A204.1 (cell line): ENCODE measurements around the gene RHBDD1.

Experiments
- FAIRE-seq: peaks from 2 replicates; lab custom pipeline; 2012; peaks lifted over from hg19 to GRCh38; lab: Jason Lieb, UNC

Gene RHBDD1

GRCh38 chr2:226887940-226888339, 52.1 kb downstream of the RHBDD1 start:
- FAIRE-seq: no peak

GRCh38 chr2:226888378-226888965, 52.6 kb downstream of the RHBDD1 start:
- FAIRE-seq: no peak

- no peak for FAIRE-seq
Observed at GRCh38 chr2:226888971-226889370, 53.1 kb downstream of the RHBDD1 start.

- no peak for FAIRE-seq
Observed at GRCh38 chr2:226890286-226890685, 54.4 kb downstream of the RHBDD1 start.

- no peak for FAIRE-seq
Observed at GRCh38 chr2:226891780-226892590, 56.1 kb downstream of the RHBDD1 start.

- no peak for FAIRE-seq
Observed at GRCh38 chr2:226892729-226893128, 56.9 kb downstream of the RHBDD1 start.

- FAIRE-seq: no peak
Observed at GRCh38 chr2:226893216-226893615, 57.4 kb downstream of the RHBDD1 start.

- FAIRE-seq: no peak
Observed at GRCh38 chr2:226894752-226895151, 58.9 kb downstream of the RHBDD1 start.

- FAIRE-seq: no peak
Observed at GRCh38 chr2:226895579-226895978, 59.7 kb downstream of the RHBDD1 start.

- FAIRE-seq: no peak
Observed at GRCh38 chr2:226898121-226898520, 62.3 kb downstream of the RHBDD1 start.

GRCh38 chr2:226898897-226899296, 63.0 kb downstream of the RHBDD1 start:
- no peak for FAIRE-seq

GRCh38 chr2:226902041-226902966, 66.5 kb downstream of the RHBDD1 start:
- no peak for FAIRE-seq

- FAIRE-seq: no peak
Observed at GRCh38 chr2:226903179-226903578, 67.3 kb downstream of the RHBDD1 start.

GRCh38 chr2:226904592-226904991, 68.7 kb downstream of the RHBDD1 start:
- FAIRE-seq: no peak

- no peak for FAIRE-seq
Observed at GRCh38 chr2:226905718-226906117, 69.9 kb downstream of the RHBDD1 start.

- no peak for FAIRE-seq
Observed at GRCh38 chr2:226906163-226906693, 70.4 kb downstream of the RHBDD1 start.

GRCh38 chr2:226909126-226909525, 73.3 kb downstream of the RHBDD1 start:
- no peak for FAIRE-seq

GRCh38 chr2:226909836-226910235, 74.0 kb downstream of the RHBDD1 start:
- no peak for FAIRE-seq

GRCh38 chr2:226910384-226910783, 74.5 kb downstream of the RHBDD1 start:
- FAIRE-seq: no peak

GRCh38 chr2:226911932-226912331, 76.1 kb downstream of the RHBDD1 start:
- FAIRE-seq: no peak

- no peak for FAIRE-seq
Observed at GRCh38 chr2:226913641-226914040, 77.8 kb downstream of the RHBDD1 start.

- no peak for FAIRE-seq
Observed at GRCh38 chr2:226915846-226916360, 80.0 kb downstream of the RHBDD1 start.
